ENCODE results near the gene ALKBH3. TPM values are rescaled to one million over a fixed set of nuclear protein-coding genes. Genes with fewer than 3 reads are reported as not detected.

Gene ALKBH3
- polyA plus RNA-seq, 1 experiment: 36.5 TPM

DNA sequence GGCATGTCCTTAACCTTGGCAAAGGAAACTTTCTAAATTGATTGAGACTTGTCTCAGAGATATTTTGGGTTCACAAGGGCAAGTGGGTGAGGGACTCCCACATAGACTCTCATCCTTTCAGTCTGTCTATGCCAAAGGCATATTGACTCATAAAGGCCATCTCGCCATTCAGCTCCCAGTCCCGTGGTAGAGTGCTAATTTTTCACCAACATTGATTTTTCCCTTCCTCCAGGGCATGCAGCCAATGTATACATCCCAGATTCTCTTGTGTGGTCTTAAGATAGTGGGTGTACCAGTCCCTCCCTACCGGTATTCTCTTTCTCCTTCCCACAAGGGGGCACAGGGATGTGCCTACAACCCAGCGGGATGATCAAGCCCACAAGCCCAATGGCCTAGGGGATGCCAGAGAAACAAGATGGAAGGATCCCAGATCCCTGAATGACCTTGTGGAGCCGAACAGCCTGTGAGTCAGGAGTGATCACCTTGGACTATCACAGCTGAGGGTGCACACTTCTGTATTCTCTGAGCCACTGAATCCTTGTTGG is 69.8 kb downstream of the ALKBH3 start:
- ChIA-PET POLR2A (no interaction called here), CTCF (no interaction called here)
- no peak for DNase-seq (ENCODE audit: low read depth, low spot score)
- Histone ChIP-seq H3K9me3 (ENCODE audit: control insufficient read depth, insufficient read depth, low read length) (no peaks in the 10 kb centered on the region; the same call in 1 of the 2 replicates), H3K4me3 (ENCODE audit: low read depth, low read length) (no peak overlapping the region), H3K27ac (ENCODE audit: low read depth, low read length) (no peak overlapping the region), H3K27me3 (ENCODE audit: control insufficient read depth, insufficient read depth, low read length) (peaks cover 40% of the 10 kb centered on the region)
- no peak for TF ChIP-seq CTCF (IDR thresholded peaks at IDR 0.05; ENCODE audit: low read depth, low read length)

GRCh38 chr11:43951231-43951630 is 70.6 kb downstream of the ALKBH3 start:
- no peak overlapping the region for H3K27ac ChIP-seq (ENCODE audit: low read depth, low read length)
- peaks cover 37% of the 10 kb centered on the region for H3K27me3 ChIP-seq (ENCODE audit: control insufficient read depth, insufficient read depth, low read length)
- CTCF ChIA-PET: no interaction called here
- H3K9me3 ChIP-seq (ENCODE audit: control insufficient read depth, insufficient read depth, low read length): no peaks in the 10 kb centered on the region; the same call in 1 of the 2 replicates
- H3K4me3 ChIP-seq (ENCODE audit: low read depth, low read length): no peak overlapping the region
- POLR2A ChIA-PET: no interaction called here
- DNase-seq (ENCODE audit: low read depth, low spot score): no peak
- no peak for TF ChIP-seq CTCF (IDR thresholded peaks at IDR 0.05; ENCODE audit: low read depth, low read length)

GRCh38 chr11:43952020-43952400 is 71.4 kb downstream of the ALKBH3 start:
- CTCF ChIA-PET: no interaction called here
- Histone ChIP-seq H3K4me3 (ENCODE audit: low read depth, low read length) (no peak overlapping the region), H3K9me3 (ENCODE audit: control insufficient read depth, insufficient read depth, low read length) (no peaks in the 10 kb centered on the region; the same call in 1 of the 2 replicates), H3K27ac (ENCODE audit: low read depth, low read length) (no peak overlapping the region), H3K27me3 (ENCODE audit: control insufficient read depth, insufficient read depth, low read length) (peaks cover 33% of the 10 kb centered on the region)
- no peak for TF ChIP-seq CTCF (IDR thresholded peaks at IDR 0.05; ENCODE audit: low read depth, low read length)
- no peak for DNase-seq (ENCODE audit: low read depth, low spot score)
- POLR2A ChIA-PET: no interaction called here

DNA sequence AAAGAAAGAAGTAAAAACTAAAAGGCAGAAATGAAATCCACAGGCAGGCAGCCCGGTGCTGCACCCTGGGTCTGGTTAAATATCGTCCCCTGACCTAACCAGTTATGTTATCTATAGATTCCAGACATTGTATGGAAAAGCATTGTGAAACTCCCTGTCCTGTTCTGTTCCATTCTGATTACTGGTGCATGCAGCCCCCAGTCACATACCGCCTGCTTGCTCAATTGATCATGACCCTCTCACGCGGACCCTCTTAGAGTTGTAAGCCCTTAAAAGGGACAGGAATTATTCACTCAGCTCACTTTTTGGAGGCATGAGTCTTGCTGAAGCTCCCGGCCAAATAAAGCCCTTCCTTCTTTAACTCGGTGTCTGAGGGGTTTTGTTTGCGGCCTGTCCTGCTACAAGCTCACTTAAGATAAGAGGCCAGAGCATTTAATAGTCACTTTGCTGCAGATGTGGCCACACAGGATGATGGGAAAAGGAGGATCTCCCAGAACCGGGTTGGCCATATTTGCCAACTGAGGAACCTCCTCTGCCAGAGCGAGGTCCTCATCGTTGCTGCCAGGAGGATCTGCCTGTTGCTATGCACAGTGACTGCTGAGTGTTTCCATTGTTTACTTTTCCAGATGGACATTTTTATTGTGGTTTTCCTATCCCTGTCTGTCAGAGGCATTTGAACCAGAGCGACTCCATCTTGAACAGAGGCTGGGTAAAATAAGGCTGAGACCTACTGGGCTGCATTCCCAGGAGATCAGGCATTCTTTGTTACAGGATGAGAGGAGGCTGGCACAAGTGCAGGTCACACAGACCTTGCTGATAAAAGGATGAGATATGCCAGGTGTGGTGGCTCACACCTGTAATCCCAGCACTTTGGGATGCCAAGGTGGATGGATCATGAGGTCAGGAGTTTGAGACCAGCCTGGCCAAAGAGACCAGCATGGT is 72.0 kb downstream of the ALKBH3 start:
- Histone ChIP-seq H3K27ac (ENCODE audit: low read depth, low read length) (no peak overlapping the region), H3K27me3 (ENCODE audit: control insufficient read depth, insufficient read depth, low read length) (peaks cover 32% of the 10 kb centered on the region), H3K4me3 (ENCODE audit: low read depth, low read length) (no peak overlapping the region), H3K9me3 (ENCODE audit: control insufficient read depth, insufficient read depth, low read length) (no peaks in the 10 kb centered on the region; the same call in 1 of the 2 replicates)
- no peak for DNase-seq (ENCODE audit: low read depth, low spot score)
- TF ChIP-seq CTCF (IDR thresholded peaks at IDR 0.05; ENCODE audit: low read depth, low read length): no peak
- CTCF ChIA-PET: interaction anchor here (0.7 kb wide), 1 partner anchor 49 kb away, joined by 4 read pairs; no protein-coding TSS in a partner anchor
- POLR2A ChIA-PET: no interaction called here

GRCh38 chr11:43953521-43953920 is 72.9 kb downstream of the ALKBH3 start:
- ChIA-PET CTCF (interaction anchor here (0.7 kb wide), 1 partner anchor 48 kb away, joined by 4 read pairs; no protein-coding TSS in a partner anchor), POLR2A (no interaction called here)
- no peak for DNase-seq (ENCODE audit: low read depth, low spot score)
- peaks cover 27% of the 10 kb centered on the region for H3K27me3 ChIP-seq (ENCODE audit: control insufficient read depth, insufficient read depth, low read length)
- no peak for TF ChIP-seq CTCF (IDR thresholded peaks at IDR 0.05; ENCODE audit: low read depth, low read length)
- H3K9me3 ChIP-seq (ENCODE audit: control insufficient read depth, insufficient read depth, low read length): no peaks in the 10 kb centered on the region; the same call in 1 of the 2 replicates
- H3K27ac ChIP-seq (ENCODE audit: low read depth, low read length): no peak overlapping the region
- no peak overlapping the region for H3K4me3 ChIP-seq (ENCODE audit: low read depth, low read length)

Data from AG04450 (cell line).